NB4 (cell line): ENCODE data around the gene PLEKHJ1.

ENCODE experiments used
- DNase-seq: peaks from one replicate; pipeline ENCODE4 v3.0.0; 2010; ENCODE audit warnings: low read depth
- H3K4me3 ChIP-seq: one replicate; pipeline ENCODE4 v1.5.1; 2011; ENCODE audit warnings: mild to moderate bottlenecking, low read depth, low read length, moderate library complexity
- MAX ChIP-seq: IDR thresholded peaks from 2 replicates; pipeline ENCODE4 v1.6.1; 2011; ENCODE audit warnings: low read depth, low read length
- MYC ChIP-seq: IDR thresholded peaks from 2 replicates; pipeline ENCODE4 v1.6.1; 2011; ENCODE audit warnings: low read depth, low read length
- POLR2A ChIP-seq: IDR thresholded peaks from 2 replicates; pipeline ENCODE4 v1.6.1; 2011; ENCODE audit warnings: mild to moderate bottlenecking; ENCODE audit not compliant: insufficient read length; ENCODE audit errors: extremely low read depth
- TF ChIP-seq, protein P1 (sequence below): IDR thresholded peaks from one replicate; pipeline ENCODE4 v1.5.1; 2012; ENCODE audit warnings: low read depth, low read length

The PLEKHJ1 gene

GRCh38 chr19:2240881-2241760 is 5.0 kb upstream of the PLEKHJ1 start:
- no peak for DNase-seq
- TF ChIP-seq, protein P1, sequence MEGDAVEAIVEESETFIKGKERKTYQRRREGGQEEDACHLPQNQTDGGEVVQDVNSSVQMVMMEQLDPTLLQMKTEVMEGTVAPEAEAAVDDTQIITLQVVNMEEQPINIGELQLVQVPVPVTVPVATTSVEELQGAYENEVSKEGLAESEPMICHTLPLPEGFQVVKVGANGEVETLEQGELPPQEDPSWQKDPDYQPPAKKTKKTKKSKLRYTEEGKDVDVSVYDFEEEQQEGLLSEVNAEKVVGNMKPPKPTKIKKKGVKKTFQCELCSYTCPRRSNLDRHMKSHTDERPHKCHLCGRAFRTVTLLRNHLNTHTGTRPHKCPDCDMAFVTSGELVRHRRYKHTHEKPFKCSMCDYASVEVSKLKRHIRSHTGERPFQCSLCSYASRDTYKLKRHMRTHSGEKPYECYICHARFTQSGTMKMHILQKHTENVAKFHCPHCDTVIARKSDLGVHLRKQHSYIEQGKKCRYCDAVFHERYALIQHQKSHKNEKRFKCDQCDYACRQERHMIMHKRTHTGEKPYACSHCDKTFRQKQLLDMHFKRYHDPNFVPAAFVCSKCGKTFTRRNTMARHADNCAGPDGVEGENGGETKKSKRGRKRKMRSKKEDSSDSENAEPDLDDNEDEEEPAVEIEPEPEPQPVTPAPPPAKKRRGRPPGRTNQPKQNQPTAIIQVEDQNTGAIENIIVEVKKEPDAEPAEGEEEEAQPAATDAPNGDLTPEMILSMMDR, result no peak
- no peak for TF ChIP-seq MYC
- TF ChIP-seq POLR2A, result no peak
- TF ChIP-seq MAX, result no peak
- H3K4me3 ChIP-seq, result no peak overlapping the region

- TF ChIP-seq, protein P1, result no peak
- TF ChIP-seq MYC (no peak), POLR2A (no peak), MAX (no peak)
- peak; percentile 33 for DNase-seq
Observed at GRCh38 chr19:2239771-2240770, 3.9 kb upstream of the PLEKHJ1 start.

GRCh38 chr19:2239173-2239572 is 3.0 kb upstream of the PLEKHJ1 start:
- peak overlapping the region; percentile 76 for H3K4me3 ChIP-seq
- DNase-seq, result no peak
- TF ChIP-seq MYC, result no peak
- TF ChIP-seq, protein P1, result no peak
- no peak for TF ChIP-seq MAX
- no peak for TF ChIP-seq POLR2A

More at GRCh38 chr19:2239771-2240770, 3.9 kb upstream of the PLEKHJ1 start:
- peak overlapping the region; percentile 76 for H3K4me3 ChIP-seq

DNA sequence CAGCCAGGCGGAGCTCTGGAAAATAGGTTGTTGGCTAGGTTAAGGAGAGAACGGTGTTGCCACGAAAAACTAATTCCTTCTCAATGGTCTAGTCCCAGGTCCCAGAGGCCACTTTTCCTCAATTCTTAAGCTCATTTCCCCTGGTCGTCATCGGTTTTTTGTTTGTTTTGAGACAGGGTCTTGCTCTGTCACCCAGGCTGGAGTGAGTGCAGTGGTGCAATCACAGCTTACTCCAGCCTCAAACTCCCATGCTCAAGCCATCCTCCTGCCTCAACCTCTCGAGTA is 1.7 kb upstream of the PLEKHJ1 start:
- DNase-seq, result no peak
- TF ChIP-seq MYC (no peak), MAX (no peak), POLR2A (no peak)
- TF ChIP-seq, protein P1, result no peak
- H3K4me3 ChIP-seq, result peak overlapping the region; percentile 76

DNA sequence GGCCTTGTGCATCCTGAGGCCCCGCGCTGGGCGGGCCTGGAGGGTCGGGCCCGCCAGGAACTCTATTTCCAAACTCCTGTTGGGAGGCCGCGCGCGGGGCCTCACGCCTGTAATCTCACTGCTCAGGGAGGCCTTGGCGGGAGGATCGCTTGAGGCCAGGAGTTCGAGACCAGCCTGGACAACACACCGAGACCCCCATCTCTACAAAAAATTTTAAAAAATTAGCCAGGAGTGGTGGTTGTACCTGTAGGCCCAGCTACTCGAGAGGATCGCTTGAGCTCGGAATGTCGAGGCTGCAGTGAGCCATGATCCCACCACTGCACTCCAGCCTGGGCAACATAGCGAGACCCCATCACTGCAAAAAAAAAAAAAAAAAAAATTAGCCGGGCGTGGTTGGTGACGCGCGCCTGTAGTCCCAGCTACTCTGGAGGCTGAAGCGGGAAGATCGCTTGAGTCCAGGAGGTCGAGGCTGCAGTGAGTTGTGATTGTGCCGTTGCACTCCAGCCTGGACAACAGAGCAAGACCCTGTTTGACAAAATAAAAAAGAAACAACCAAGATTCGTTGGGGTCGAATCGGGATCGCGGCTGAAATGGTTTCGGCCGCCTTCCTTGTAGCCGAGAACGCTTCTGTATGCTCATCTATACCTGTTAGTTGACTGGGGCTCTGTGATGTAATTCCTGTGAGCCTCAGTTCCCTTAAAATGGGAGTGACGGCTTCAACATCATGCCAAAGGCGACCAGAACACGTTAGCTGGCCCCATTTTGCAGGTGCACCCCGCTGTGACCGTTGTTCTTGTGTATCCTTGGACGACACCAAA is 1.1 kb upstream of the PLEKHJ1 start:
- H3K4me3 ChIP-seq, result peak overlapping the region; percentile 76
- DNase-seq, result no peak
- TF ChIP-seq MAX (no peak), POLR2A (no peak), MYC (no peak; the same call in 1 of the 2 replicates)
- TF ChIP-seq, protein P1, result no peak
